ENCODE data around the gene ANO8. TPM values are rescaled to one million over a fixed set of nuclear protein-coding genes. Genes with fewer than 3 reads are reported as not detected.

The ANO8 gene
- total and polyA plus RNA-seq, 2 donors (not counting 3 experiments of a cell fraction or from before 2014, with no cell fraction given): 3.5 to 6.8 TPM

GRCh38 chr19:17370026-17370587 lies 35.5 kb upstream of the ANO8 start:
- no peaks in the 10 kb centered on the region for H3K36me3 ChIP-seq (ENCODE audit: control insufficient read depth in 2 of 2, extremely low read depth in 1 of 2, insufficient read depth in 2 of 2, low read length in 2 of 2)
- no peak overlapping the region for H3K27ac ChIP-seq (ENCODE audit: insufficient read depth, low read depth, low read length)
- FAIRE-seq: peak; percentile 60

More at GRCh38 chr19:17370026-17370587, 35.5 kb upstream of the ANO8 start:
- BruUV-seq (replicated peaks): no TSS peak
- H3K9me3 ChIP-seq (replicated peaks; ENCODE audit: control insufficient read depth, insufficient read depth, low read length): no peaks in the 10 kb centered on the region
- no peaks in the 10 kb centered on the region for H4K20me1 ChIP-seq (replicated peaks; ENCODE audit: control insufficient read depth, extremely low read depth, insufficient read depth, low read length)
- dilution Hi-C loops (cut with MboI; ENCODE audit: extremely low pct_ligation_motif_present, low sequenced_read_pairs) (no loop called here), intact Hi-C loops (cut with micrococcal nuclease) (no loop called here)
- POLR2A ChIA-PET: no interaction called here
- no peak for DNase-seq (ENCODE audit: low read depth, low spot score)
- H3K27me3 ChIP-seq (ENCODE audit: control insufficient read depth in 2 of 2, insufficient read depth in 2 of 2, low read length in 2 of 2): no peaks in the 10 kb centered on the region
- H3K9me1 ChIP-seq (replicated peaks; ENCODE audit: control insufficient read depth, extremely low read depth, insufficient read depth, low read length): no peaks in the 10 kb centered on the region
- H3K79me2 ChIP-seq (ENCODE audit: control insufficient read depth, insufficient read depth, low read length): no peaks in the 10 kb centered on the region
- no peak overlapping the region for H3K4me2 ChIP-seq (ENCODE audit: insufficient read depth, low read length)
- TF ChIP-seq EZH2 (IDR thresholded peaks at IDR 0.05; ENCODE audit: borderline replicate concordance, low read depth, low read length, severe bottlenecking) (no peak), CTCF (IDR thresholded peaks at IDR 0.05; ENCODE audit: extremely low read depth in 1 of 2, insufficient read depth in 1 of 2, low read depth in 1 of 2, low read length in 2 of 2) (no peak), GATA2 (IDR thresholded peaks at IDR 0.05; ENCODE audit: insufficient read depth, insufficient read length, low read depth, low read length) (no peak)
- no peak overlapping the region for H3K4me3 ChIP-seq (replicated peaks in 1 of 3; ENCODE audit: insufficient read depth in 1 of 3, low read depth in 1 of 3, low read length in 3 of 3)
- CTCF ChIA-PET: interaction anchor here (2.4 kb wide), 1 partner anchor 15 kb away, joined by 11 read pairs; no protein-coding TSS in a partner anchor
- peak overlapping the region; percentile 4 for H2AFZ ChIP-seq (ENCODE audit: low read depth, low read length)
- no peak overlapping the region for H3K9ac ChIP-seq (replicated peaks; ENCODE audit: extremely low read depth, insufficient read depth, low read length)
- peaks cover 3% of the 10 kb centered on the region for H3K4me1 ChIP-seq (ENCODE audit: control insufficient read depth, extremely low read depth, insufficient read depth, low read length)

All from endothelial cell of umbilical vein (primary cell).